AG04449 (cell line): ENCODE data around the gene KCNJ6.

Source experiments
- CTCF ChIA-PET: fragments of 350-600 bp; formaldehyde crosslinking; extraction: SDS; loops from one replicate; lab custom pipeline; 2021; ENCODE audit warnings: antibody characterized with exemption; lab: Yijun Ruan, JAX
- POLR2A ChIA-PET: fragments of 400-600, 350-600 bp; formaldehyde crosslinking; extraction: SDS; loops from one replicate; lab custom pipeline; 2020; ENCODE audit warnings: antibody characterized with exemption, inconsistent platforms; lab: Yijun Ruan, JAX
- DNase-seq: peaks from one replicate; pipeline ENCODE4 v3.0.0-alpha.2; 2010; ENCODE audit warnings: low read depth, low spot score
- H3K4me3 ChIP-seq: 2 replicates; pipeline ENCODE4 v1.5.1; 2011; ENCODE audit warnings: low read depth, mild to moderate bottlenecking, control low read depth, low read length
- CTCF ChIP-seq: IDR thresholded peaks from one replicate; pipeline ENCODE4 v1.5.1; 2011; ENCODE audit warnings: mild to moderate bottlenecking, moderate library complexity, low read length, control low read depth, inconsistent platforms; ENCODE audit not compliant: insufficient read depth; ENCODE audit errors: missing control alignments

Gene KCNJ6

GRCh38 chr21:37899146-37899545 lies 17.1 kb downstream of the KCNJ6 start:
- ChIA-PET CTCF (interaction anchor here (1.1 to 1.5 kb wide), 2 partner anchors 10 to 17 kb away, joined by 3 to 4 read pairs; partner anchors contain the start of gene KCNJ6), POLR2A (no interaction called here)
- no peak overlapping the region for H3K4me3 ChIP-seq
- no peak for TF ChIP-seq CTCF
- DNase-seq = no peak

- no peak for TF ChIP-seq CTCF
- H3K4me3 ChIP-seq = no peak overlapping the region
- ChIA-PET CTCF (interaction anchor here (0.8 kb wide), 1 partner anchor 20 kb away, joined by 3 read pairs; no protein-coding TSS in a partner anchor), POLR2A (no interaction called here)
- no peak for DNase-seq
These were observed 19.5 kb downstream of the KCNJ6 start for GRCh38 chr21:37896788-37897187.

- CTCF ChIA-PET = no interaction called here
- DNase-seq = no peak
- POLR2A ChIA-PET = no interaction called here
- no peak overlapping the region for H3K4me3 ChIP-seq
- TF ChIP-seq CTCF = no peak
These were observed 24.3 kb downstream of the KCNJ6 start for GRCh38 chr21:37891972-37892371.

GRCh38 chr21:37888659-37889058 lies 27.6 kb downstream of the KCNJ6 start:
- no peak for TF ChIP-seq CTCF
- DNase-seq = no peak
- H3K4me3 ChIP-seq = no peak overlapping the region
- ChIA-PET POLR2A (no interaction called here), CTCF (no interaction called here)

- CTCF ChIA-PET = interaction anchor here (1.5 to 1.9 kb wide), 2 partner anchors 175 to 469 kb away, joined by 3 to 6 read pairs; no protein-coding TSS in a partner anchor
- TF ChIP-seq CTCF = no peak
- H3K4me3 ChIP-seq = no peak overlapping the region
- POLR2A ChIA-PET = no interaction called here
- no peak for DNase-seq
These were observed 29.4 kb downstream of the KCNJ6 start for GRCh38 chr21:37886726-37887299.

GRCh38 chr21:37886120-37886519 lies 30.1 kb downstream of the KCNJ6 start:
- no peak for DNase-seq
- H3K4me3 ChIP-seq = no peak overlapping the region
- POLR2A ChIA-PET = no interaction called here
- no peak for TF ChIP-seq CTCF
- CTCF ChIA-PET = interaction anchor here (1.9 kb wide), 1 partner anchor 174 kb away, joined by 6 read pairs; no protein-coding TSS in a partner anchor
